NCI-H2227 treated with DMSO at 0.1 percent for 48 hours (cell line): Measurements from ENCODE around the gene LRRC74B.
"Not testable (repeated sequence)": the region's sequence is repeated elsewhere in the genome, so short reads cannot be mapped to it uniquely, and the experiment has no call there.

Source experiments
- DNase-seq: peaks from one replicate; lab custom pipeline; 2025; lab: John Stamatoyannopoulos, UW

Gene LRRC74B, protein sequence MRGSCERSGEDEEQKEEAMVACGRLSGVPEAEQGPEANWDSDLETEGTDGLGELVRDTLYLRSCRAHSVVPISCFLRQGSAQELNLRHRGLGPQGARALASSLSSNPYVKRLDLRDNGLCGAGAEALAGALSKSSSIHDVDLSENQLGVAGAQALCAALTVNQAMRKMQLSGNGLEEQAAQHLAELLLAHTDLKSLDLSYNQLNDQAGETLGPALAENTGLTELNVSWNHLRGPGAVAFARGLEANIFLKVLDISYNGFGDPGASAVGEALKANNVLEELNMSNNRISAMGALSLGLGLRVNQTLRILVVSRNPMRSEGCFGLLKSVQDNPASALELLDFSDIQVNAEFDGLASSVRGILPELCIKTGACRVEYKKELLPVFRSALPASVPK

DNA sequence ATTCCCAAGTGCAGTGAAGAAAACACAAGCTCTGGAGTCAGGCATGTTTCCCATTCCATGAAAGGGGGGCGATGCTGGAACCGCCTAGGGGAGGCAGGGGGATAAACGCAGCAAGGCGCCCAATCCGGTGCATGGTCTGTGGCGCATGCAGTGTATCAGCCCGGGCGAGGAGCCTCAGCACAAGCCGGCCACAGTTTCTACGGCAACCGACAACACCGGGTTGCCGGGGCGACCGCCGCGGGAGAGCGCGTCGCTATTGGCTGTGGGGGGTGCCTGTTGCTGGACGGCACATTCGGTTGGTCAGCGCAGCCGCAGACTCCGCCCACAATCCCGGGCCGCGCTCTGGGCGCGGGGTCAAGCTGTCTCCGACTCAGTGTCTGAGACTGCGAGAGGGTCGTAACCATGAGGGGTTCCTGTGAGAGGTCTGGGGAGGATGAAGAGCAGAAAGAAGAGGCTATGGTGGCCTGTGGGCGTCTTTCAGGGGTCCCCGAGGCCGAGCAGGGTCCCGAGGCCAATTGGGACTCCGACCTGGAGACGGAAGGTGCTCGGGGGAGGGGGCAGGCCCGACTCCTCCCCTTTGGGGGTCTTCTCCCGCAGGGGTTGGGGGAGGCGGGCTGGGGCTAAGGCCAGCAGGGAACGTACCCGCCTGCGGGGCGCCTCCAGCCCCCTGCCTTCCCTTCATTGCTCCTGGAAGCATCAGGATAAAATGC is at the start of gene LRRC74B:
Gene LRRC74B (plus strand): TSS at position 362 of the 710 bp plus-strand sequence. CDS start 41 bp downstream, at position 403.
- peak; percentile 94 for DNase-seq

DNA sequence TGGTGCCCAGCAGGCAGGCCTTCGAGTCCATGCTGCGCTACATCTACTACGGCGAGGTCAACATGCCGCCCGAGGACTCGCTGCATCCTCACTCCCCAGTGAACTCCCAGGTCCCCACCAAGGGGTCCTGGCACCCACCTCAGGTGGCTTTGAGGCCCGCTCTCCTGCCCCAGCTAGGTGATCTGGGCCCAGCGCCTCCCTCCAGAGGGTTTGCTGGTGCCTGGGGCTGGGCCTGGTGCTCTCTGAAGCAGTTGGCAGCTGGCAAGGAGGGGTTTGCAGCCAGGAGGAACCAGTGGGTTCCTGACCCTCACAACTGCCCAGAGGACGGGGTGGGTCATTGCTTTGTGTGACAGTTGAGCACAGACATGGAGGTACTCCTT is 49.7 kb upstream of the LRRC74B start:
- no peak for DNase-seq

- no peak for DNase-seq
These were observed 48.9 kb upstream of the LRRC74B start for GRCh38 chr22:20996598-20997535.

- no peak for DNase-seq
These were observed 48.0 kb upstream of the LRRC74B start for GRCh38 chr22:20997536-20998257.

DNA sequence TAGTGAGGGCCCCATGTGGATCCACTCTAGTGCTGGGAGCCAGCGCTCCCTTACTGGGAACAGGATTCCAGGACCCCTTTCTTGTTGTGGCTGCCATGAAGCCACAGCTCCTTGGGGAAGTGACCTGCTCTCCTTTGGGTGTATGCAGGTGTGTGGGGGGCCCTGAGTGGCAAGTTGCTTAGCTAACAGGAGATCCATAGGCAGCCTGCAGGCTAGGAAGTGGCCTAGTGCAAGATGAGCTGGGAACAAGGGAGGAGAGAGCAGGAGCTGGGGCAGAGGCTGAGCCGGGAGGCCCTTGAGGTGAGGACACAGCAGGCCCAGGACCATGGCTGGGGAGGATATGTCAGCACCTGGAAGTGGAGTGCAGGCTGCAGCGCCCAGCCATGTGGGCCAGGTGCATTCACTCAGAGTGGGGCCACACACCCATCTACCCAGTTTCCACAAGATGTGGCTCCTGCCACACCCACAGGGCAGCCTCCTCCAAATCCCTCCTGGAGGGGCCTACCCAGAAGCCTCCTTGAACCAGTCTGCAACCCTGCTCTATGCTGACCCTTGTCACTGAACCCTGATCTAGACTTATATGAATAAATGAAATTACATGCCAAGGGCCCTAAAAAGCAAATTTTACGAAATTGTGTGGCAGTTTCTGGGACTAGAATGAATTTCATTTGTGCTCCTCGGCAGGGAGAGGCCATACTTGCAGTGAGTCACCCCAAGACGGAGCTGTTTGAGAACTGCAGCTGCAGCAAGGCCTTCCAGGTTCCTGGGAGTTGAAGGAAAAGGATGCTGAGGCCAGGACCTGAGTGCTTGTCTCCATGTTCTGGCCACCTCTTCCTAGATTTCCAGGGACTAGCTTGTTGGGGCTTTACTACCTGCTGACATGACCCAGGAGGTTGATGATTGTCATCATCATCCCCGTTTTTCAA is 47.1 kb upstream of the LRRC74B start:
- no peak for DNase-seq

- no peak for DNase-seq
These were observed 46.2 kb upstream of the LRRC74B start for GRCh38 chr22:20999350-21000206.

GRCh38 chr22:21000207-21000986 is 45.3 kb upstream of the LRRC74B start:
- DNase-seq: no peak

DNA sequence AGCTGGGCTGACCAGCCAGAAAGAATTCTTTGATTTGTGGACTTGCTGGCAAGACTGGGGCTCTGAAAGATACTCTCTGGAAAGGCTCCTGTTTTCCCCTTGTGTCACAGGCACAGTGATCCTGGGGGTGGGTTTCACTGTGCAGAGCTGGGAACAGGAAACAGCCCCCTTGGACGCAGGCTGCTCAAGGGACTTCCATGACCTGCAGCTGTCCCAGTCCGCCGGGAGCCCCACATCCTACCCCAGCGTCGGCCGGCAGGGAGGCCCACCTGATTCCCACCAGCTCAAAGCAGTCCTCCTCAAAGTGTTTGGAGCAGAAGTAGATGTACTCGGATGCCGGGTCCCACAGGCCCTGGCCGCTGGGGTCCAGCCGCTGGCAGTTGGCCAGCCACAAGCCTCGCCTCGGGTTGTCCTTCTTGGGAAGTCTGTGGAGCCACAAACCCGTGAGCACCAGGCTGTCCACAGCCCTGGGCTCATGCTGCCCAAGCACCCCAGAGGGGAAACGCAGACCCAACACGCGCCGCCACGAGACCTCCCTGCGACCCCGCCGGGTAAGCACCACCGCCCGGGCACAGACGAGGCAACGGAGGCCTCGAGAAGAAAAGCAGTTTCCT is 44.7 kb upstream of the LRRC74B start:
- DNase-seq: no peak

DNA sequence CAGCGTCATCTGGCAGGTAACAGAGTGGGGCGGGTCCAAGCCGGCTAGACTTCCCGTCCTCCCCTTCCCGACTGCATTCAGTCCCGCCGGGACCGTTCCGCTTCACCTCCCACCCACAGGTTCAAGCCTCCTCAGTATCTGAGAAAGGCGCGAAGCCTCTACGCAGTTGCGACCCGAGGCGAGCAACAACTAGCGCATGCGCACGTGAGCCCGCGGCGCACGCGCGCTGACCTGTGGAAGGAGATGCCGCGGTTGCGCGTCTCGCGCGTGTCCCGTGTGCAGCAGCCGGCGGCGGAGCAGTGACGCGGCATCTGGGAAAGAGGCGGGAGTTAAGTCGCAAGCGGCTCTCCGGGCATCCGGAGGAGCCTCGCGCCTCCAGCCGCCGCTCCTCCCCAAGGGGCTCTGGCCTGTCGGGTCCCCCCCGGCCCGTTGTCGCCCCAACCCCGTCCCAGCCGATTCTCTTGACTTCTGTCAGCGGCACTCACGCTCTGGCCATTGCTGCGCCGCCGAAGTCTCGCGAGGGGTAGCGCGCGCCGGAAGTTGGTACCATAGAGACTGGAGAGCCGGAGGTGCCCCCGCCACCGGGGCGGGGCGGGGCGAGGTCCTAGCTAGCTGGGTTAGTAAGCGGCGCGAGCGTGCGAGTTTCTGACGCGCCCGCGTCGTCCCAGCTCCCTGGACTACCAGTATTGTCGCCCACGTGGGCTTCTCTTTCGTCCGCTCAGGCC is 44.0 kb upstream of the LRRC74B start, which contains the start of gene THAP7:
Gene THAP7 (minus strand): TSS at position 518 of the 725 bp plus-strand sequence. CDS start 207 bp downstream, at position 311.
- DNase-seq: peak; percentile 98

- no peak for DNase-seq
These were observed 42.0 kb upstream of the LRRC74B start for GRCh38 chr22:21003782-21004181.

- DNase-seq: not testable (repeated sequence)
These were observed 36.5 kb upstream of the LRRC74B start for GRCh38 chr22:21009208-21009607.

- DNase-seq: no peak
These were observed 35.9 kb upstream of the LRRC74B start for GRCh38 chr22:21009638-21010425.

DNA sequence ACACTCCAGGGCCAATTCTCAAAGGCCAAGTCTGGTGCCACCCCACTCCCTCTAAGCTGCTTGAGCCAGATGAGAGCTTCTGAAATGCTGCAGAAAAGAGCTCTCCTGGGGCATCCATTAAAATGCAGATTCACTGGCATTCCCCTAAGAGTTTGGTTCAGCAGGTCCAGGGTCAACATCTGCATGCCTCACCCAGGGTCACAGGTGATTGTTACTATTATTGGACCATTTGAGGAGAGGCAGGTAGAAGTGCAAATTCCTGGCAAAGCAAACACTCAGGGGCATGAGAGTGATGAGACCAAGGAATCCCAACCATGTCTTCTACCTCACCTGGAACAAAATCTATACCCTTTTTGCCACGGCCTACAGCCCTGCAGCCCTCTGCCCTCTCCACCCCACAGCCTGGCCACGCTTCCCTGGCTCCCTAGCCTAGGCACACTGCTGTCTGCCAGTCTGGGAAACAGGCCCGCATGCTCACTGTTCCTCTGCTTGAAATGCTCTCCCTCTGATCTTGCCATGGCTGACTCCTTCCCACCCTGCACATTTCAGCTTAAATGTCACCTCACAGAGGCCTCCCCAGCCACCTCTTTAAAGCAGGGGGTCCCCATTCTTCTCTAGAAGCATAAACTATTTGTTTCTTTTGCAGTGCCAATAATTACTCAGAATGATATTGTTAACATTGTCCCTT is 35.2 kb upstream of the LRRC74B start:
- DNase-seq: no peak

GRCh38 chr22:21012446-21013407 is 33.0 kb upstream of the LRRC74B start:
- DNase-seq: no peak
